HepG2 (cell line): ENCODE measurements around the gene ART5. TPM values are rescaled to one million over a fixed set of nuclear protein-coding genes. Genes with fewer than 3 reads are reported as not detected.
A peak's percentile ranks its signal among the peaks of the same experiment; 100 is the strongest.

ENCODE experiments used
- AGO2 ChIP-seq: fragments of 200-400 bp; formaldehyde crosslinking; optimal IDR thresholded peaks from 2 replicates; pipeline ENCODE3; 2017; ENCODE audit warnings: mild to moderate bottlenecking, low read depth, low read length, moderate library complexity
- IRF9 ChIP-seq: sonication (generic); formaldehyde crosslinking; IDR thresholded peaks from 2 replicates; pipeline ENCODE4 v1.8.0; 2022; ENCODE audit warnings: missing genetic modification reagents, mild to moderate bottlenecking, borderline replicate concordance
- NR2F2 ChIP-seq: IDR thresholded peaks from 2 replicates; pipeline ENCODE4 v1.6.1; 2012; ENCODE audit warnings: low read depth, inconsistent platforms, borderline replicate concordance
- PBX2 ChIP-seq: IDR thresholded peaks from 2 replicates; pipeline ENCODE4 v1.6.1; 2016; ENCODE audit warnings: control low read depth
- SMARCC2 ChIP-seq: fragments of 450-650 bp; IDR thresholded peaks from 2 replicates; pipeline ENCODE4 v1.6.1; 2017; ENCODE audit warnings: antibody characterized with exemption, mild to moderate bottlenecking
- SOX5 ChIP-seq: IDR thresholded peaks from 2 replicates; pipeline ENCODE4 v1.6.1; 2016; ENCODE audit warnings: borderline replicate concordance
- ZBTB10 ChIP-seq: sonication (generic); formaldehyde crosslinking; IDR thresholded peaks from 2 replicates; pipeline ENCODE4 v1.4.0; 2020; ENCODE audit warnings: missing genetic modification reagents, borderline replicate concordance
- ZHX1 ChIP-seq: sonication (generic); formaldehyde crosslinking; IDR thresholded peaks from 2 replicates; pipeline ENCODE4 v1.8.1; 2022; ENCODE audit warnings: low read depth, mild to moderate bottlenecking, missing genetic modification reagents
- ZNF3 ChIP-seq: IDR thresholded peaks from 2 replicates; pipeline ENCODE4 v1.7.0; 2017; ENCODE audit warnings: inconsistent platforms
- ZNF432 ChIP-seq: sonication (generic); formaldehyde crosslinking; IDR thresholded peaks from 2 replicates; pipeline ENCODE4 v1.5.0; 2020; ENCODE audit warnings: missing genetic modification reagents, mild to moderate bottlenecking, borderline replicate concordance
- ZNF513 ChIP-seq: sonication (generic); formaldehyde crosslinking; conservative IDR thresholded peaks from 2 replicates; pipeline ENCODE4 v1.5.0; 2020; ENCODE audit warnings: missing genetic modification reagents
- ZNF609 ChIP-seq: sonication (generic); formaldehyde crosslinking; IDR thresholded peaks from 2 replicates; pipeline ENCODE4 v1.4.0; 2020; ENCODE audit warnings: mild to moderate bottlenecking, missing genetic modification reagents, borderline replicate concordance
- ZNF839 ChIP-seq: sonication (generic); formaldehyde crosslinking; IDR thresholded peaks from 2 replicates; pipeline ENCODE4 v1.4.0; 2020; ENCODE audit warnings: missing genetic modification reagents, mild to moderate bottlenecking, borderline replicate concordance
- polyA plus RNA-seq, 8 experiments: library from polyadenylated mRNA; depleted of rRNA in 3 of 8; stranded (reverse) in 7 of 8; unstranded in 1 of 8; fragments of >200 nt; fragmentation: Illumina TruSeq in 4 of 8; extraction: Trizol in 4 of 8; gene quantifications; 2 replicates each; pipeline versions ENCODE4 v1.2.1 to v1.2.3, GENCODE V29; 2011 to 2016; ENCODE audit warnings: low read depth in 4 of 8, missing spikeins in 1 of 8, mixed read lengths in 1 of 8; ENCODE audit not compliant: insufficient read depth in 1 of 8
- total RNA-seq, 5 experiments: library from RNA; depleted of rRNA; stranded (reverse); fragments of >200 nt; fragmentation: Illumina TruSeq; extraction: Trizol; gene quantifications; 2 replicates each; pipeline ENCODE4 v1.2.3, GENCODE V29; 2016; ENCODE audit warnings: low read depth in 1 of 5

ART5 gene
- total and polyA plus RNA-seq, 2 of the 13 experiments (the other 11 are each of a cell fraction or from before 2014, with no cell fraction given) = 0.55 to 0.93 TPM

GRCh38 chr11:3642071-3642951, 519 bp upstream of the ART5 start (continued):
- no peak for TF ChIP-seq IRF9 (CRISPR knock-in tag)
- TF ChIP-seq ZNF609 (CRISPR knock-in tag) = peak; percentile 30; the same call in 1 of the 2 replicates
- peak; percentile 59; the same call in 1 of the 2 replicates for TF ChIP-seq ZBTB10 (CRISPR knock-in tag)
- TF ChIP-seq NR2F2 = no peak
- no peak for TF ChIP-seq ZHX1 (CRISPR knock-in tag)
- TF ChIP-seq SOX5 (CRISPR knock-in tag) = no peak; the same call in 1 of the 2 replicates
- peak; percentile 40 for TF ChIP-seq AGO2
- TF ChIP-seq ZNF3 (CRISPR knock-in tag) = no peak
- TF ChIP-seq ZNF513 (CRISPR knock-in tag) = no peak
- no peak for TF ChIP-seq ZNF839 (CRISPR knock-in tag)
- no peak for TF ChIP-seq SMARCC2
- TF ChIP-seq PBX2 (CRISPR knock-in tag) = no peak
- TF ChIP-seq ZNF432 = no peak
